Measurements from ENCODE around the gene CISD2.
"Not testable (repeated sequence)": the region's sequence is repeated elsewhere in the genome, so short reads cannot be mapped to it uniquely, and the experiment has no call there.

- TF ChIP-seq CTCF, POLR2AphosphoS5 (IDR thresholded peaks at IDR 0.05): not testable (repeated sequence)
These were observed 69.3 kb downstream of the CISD2 start for GRCh38 chr4:102938063-102938462.
